Stimulated activated naive CD8-positive, alpha-beta T cell treated with anti-CD3 and anti-CD28 coated beads, Interleukin-15, Interleukin-2, amounts not matched to agents 100 U/mL and 50 U/mL, for 24 hours (primary cell): ENCODE measurements around the gene SLC7A6.

Experiments used
- ATAC-seq: fragments of 150-1000 bp; cut with Tn5 transposase; one replicate; pipeline ENCODE4 v1.10.0; 2021
- DNase-seq: peaks from one replicate; pipeline ENCODE4 v3.0.0; 2021

Gene SLC7A6

GRCh38 chr16:68235108-68235886 lies 29.0 kb upstream of the SLC7A6 start:
- no peak for DNase-seq
- ATAC-seq: no peak

GRCh38 chr16:68235887-68236136 lies 28.5 kb upstream of the SLC7A6 start, which contains the start of gene ESRP2:
Gene ESRP2, minus strand, starts transcription at chr16:68236127. Its CDS starts 82 bp downstream, at chr16:68236045.
- ATAC-seq: no peak

GRCh38 chr16:68236137-68236825 lies 28.0 kb upstream of the SLC7A6 start:
- peak; percentile 52 for DNase-seq

More at GRCh38 chr16:68235887-68236136, 28.5 kb upstream of the SLC7A6 start, which contains the start of gene ESRP2:
- DNase-seq: no peak

GRCh38 chr16:68236826-68237242 lies 27.5 kb upstream of the SLC7A6 start:
- no peak for ATAC-seq
- DNase-seq: no peak

More at GRCh38 chr16:68236137-68236825, 28.0 kb upstream of the SLC7A6 start:
- ATAC-seq: no peak

- peak; percentile 75 for ATAC-seq
- peak; percentile 95 for DNase-seq
Measured at GRCh38 chr16:68237243-68238028, 26.9 kb upstream of the SLC7A6 start.

GRCh38 chr16:68238029-68238345 lies 26.3 kb upstream of the SLC7A6 start:
- DNase-seq: no peak
- no peak for ATAC-seq

GRCh38 chr16:68242085-68242484 lies 22.2 kb upstream of the SLC7A6 start:
- no peak for DNase-seq
- no peak for ATAC-seq

GRCh38 chr16:68242926-68243858 lies 21.1 kb upstream of the SLC7A6 start:
- DNase-seq (no peak), ATAC-seq (no peak)

- ATAC-seq: no peak
- DNase-seq: no peak
Measured at GRCh38 chr16:68244481-68244902, 19.8 kb upstream of the SLC7A6 start.

GRCh38 chr16:68244903-68245853 lies 19.1 kb upstream of the SLC7A6 start, which contains the start of gene PLA2G15:
Gene PLA2G15, plus strand, starts transcription at chr16:68245373. Its CDS starts 54 bp downstream, at chr16:68245427.
- DNase-seq (peak; percentile 98), ATAC-seq (peak; percentile 96)

GRCh38 chr16:68246121-68246520 lies 18.2 kb upstream of the SLC7A6 start:
- ATAC-seq (no peak), DNase-seq (no peak)

GRCh38 chr16:68246666-68247065 lies 17.7 kb upstream of the SLC7A6 start:
- ATAC-seq: no peak

GRCh38 chr16:68247400-68247799 lies 16.9 kb upstream of the SLC7A6 start:
- no peak for DNase-seq
- ATAC-seq: no peak

More at GRCh38 chr16:68246666-68247065, 17.7 kb upstream of the SLC7A6 start:
- DNase-seq: no peak

- ATAC-seq: no peak
- DNase-seq: no peak
Measured at GRCh38 chr16:68247932-68248331, 16.4 kb upstream of the SLC7A6 start.

- ATAC-seq (no peak), DNase-seq (no peak)
Measured at GRCh38 chr16:68249371-68249770, 15.0 kb upstream of the SLC7A6 start.

- ATAC-seq: no peak
- no peak for DNase-seq
Measured at GRCh38 chr16:68250951-68251350, 13.4 kb upstream of the SLC7A6 start.

GRCh38 chr16:68251832-68252231 lies 12.5 kb upstream of the SLC7A6 start:
- no peak for DNase-seq
- no peak for ATAC-seq

- ATAC-seq (no peak), DNase-seq (no peak)
Measured at GRCh38 chr16:68252383-68252782, 11.9 kb upstream of the SLC7A6 start.

GRCh38 chr16:68253721-68254120 lies 10.6 kb upstream of the SLC7A6 start:
- DNase-seq (no peak), ATAC-seq (no peak)

GRCh38 chr16:68255712-68256111 lies 8.6 kb upstream of the SLC7A6 start:
- no peak for ATAC-seq
- no peak for DNase-seq
